Mammary epithelial cell (primary cell): Measurements from ENCODE around the gene ZBTB20.

Source experiments
- CTCF ChIP-seq, 2 donors: IDR thresholded peaks in 1 of 2; conservative IDR thresholded peaks in 1 of 2; 2 replicates each; pipeline ENCODE4 v1.5.1; 2011 to 2012; ENCODE audit warnings: inconsistent platforms in 2 of 2, low read length in 2 of 2, mild to moderate bottlenecking in 2 of 2, control low read depth in 1 of 2, low read depth in 1 of 2; ENCODE audit not compliant: insufficient read depth in 1 of 2; ENCODE audit errors: extremely low read depth in 1 of 2
- EZH2 ChIP-seq: IDR thresholded peaks from 2 replicates; pipeline ENCODE4 v1.6.1; 2012; ENCODE audit warnings: low read length, inconsistent platforms, borderline replicate concordance

- TF ChIP-seq CTCF (conservative IDR thresholded peaks at IDR 0.05 in 1 of 2, IDR thresholded peaks at IDR 0.05 in 1 of 2; ENCODE audit: extremely low read depth in 1 of 2, insufficient read depth in 1 of 2, low read depth in 1 of 2, low read length in 2 of 2) (no peak), EZH2 (no peak)
These were observed 525.1 kb downstream of the ZBTB20 start for GRCh38 chr3:114622001-114622400.
